Mesenteric fat pad (tissue), 1 donor: ENCODE results near the gene MYO16. TPM values are rescaled to one million over a fixed set of nuclear protein-coding genes. Genes with fewer than 3 reads are reported as not detected.

Source experiments
- DNase-seq: peaks from one replicate; pipeline ENCODE4 v3.0.0-alpha.2; 2020; ENCODE audit warnings: low spot score
- total RNA-seq: library from RNA; stranded (reverse); fragmentation: NEBNext Ultra II Directional; extraction: Animal tissue kit (Norgen Biotek cat#: 25700); gene quantifications from one replicate; pipeline ENCODE4 v1.2.1, GENCODE V29; 2021
- donor health status: DM: yes; HTN: yes; CAD: no.

MYO16 gene
- total RNA-seq, 1 donor from 2014 or later: 0.67 TPM

DNA sequence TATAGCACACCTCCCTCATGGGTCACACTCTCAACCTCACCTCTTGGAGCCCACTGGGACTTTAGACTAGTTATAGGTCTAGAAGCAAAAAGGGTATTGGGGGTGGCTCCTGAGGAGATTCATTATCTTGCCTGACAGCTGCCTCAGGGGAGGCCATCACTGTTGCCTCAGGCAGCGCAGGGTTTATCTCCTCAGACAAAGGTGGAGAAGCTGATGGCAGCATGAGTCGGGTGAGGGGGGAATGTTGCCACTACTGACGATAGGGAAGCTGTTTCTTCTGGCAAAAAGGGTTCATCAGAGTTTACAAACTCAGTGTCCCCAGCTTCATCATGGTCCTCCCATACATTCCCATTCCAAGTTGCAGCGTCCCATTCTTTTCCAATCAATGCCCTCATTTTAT, 594.6 kb downstream of the MYO16 start:
- no peak for DNase-seq

DNA sequence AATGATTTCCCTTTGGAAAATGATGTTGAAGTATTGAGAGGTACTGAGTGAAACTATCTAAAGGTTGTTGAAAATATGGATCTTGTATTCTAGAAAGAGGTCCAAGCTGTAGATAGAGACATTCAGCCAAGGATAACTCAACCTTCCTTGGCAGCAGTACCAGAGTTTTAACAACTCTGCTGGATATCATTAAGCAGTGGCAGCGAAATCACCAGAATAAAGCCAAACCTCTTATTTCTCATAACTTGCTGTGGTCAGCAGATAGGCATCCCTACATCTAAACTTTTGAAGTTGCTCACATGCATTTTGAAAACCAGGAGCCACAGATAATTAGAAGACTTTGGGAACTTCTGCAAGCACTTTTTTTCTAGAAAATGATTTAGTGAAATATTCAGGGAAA, 597.2 kb downstream of the MYO16 start:
- no peak for DNase-seq

- DNase-seq: no peak
Observed at GRCh38 chr13:109227344-109227940, 598.0 kb downstream of the MYO16 start.

DNA sequence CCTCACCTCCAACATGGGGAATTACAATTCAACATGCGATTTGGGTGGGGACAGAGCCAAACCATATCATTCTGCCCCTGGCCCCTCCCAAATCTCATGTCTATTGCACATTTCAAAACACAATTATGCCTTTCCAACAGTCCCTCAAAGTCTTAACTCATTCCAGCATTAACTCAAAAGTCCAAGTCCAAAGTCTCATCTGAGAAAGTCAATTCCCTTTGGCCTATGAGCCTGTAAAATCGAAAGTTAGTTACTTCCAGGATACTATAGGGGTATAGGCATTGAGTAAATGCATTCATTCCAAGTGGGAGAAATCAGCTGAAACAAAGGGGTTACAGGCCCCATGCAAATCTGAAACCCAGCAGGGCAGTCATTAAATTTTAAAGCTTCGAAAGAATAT, 598.8 kb downstream of the MYO16 start:
- no peak for DNase-seq

DNA sequence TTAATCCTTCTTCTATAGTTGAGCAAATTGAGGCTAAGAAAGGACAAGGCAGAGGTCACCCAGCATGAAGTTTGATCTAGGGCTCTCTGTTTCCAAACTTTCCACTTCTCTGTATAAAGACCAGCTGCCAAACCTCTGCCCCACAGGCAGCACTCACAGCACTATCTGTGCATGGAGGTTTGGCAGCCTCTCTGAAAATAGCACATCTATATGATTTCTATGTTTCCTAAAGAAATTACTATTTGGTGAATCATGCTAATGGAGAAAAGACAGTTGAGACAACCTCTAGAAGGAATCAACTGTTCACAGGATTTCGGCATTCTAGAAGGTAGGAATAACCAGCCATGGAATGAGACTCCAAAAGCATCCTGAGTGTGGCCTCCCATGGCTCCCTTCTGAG, 602.5 kb downstream of the MYO16 start:
- no peak for DNase-seq

GRCh38 chr13:109233293-109233692, 603.9 kb downstream of the MYO16 start:
- DNase-seq: no peak

- no peak for DNase-seq
Observed at GRCh38 chr13:109235901-109236300, 606.5 kb downstream of the MYO16 start.

DNA sequence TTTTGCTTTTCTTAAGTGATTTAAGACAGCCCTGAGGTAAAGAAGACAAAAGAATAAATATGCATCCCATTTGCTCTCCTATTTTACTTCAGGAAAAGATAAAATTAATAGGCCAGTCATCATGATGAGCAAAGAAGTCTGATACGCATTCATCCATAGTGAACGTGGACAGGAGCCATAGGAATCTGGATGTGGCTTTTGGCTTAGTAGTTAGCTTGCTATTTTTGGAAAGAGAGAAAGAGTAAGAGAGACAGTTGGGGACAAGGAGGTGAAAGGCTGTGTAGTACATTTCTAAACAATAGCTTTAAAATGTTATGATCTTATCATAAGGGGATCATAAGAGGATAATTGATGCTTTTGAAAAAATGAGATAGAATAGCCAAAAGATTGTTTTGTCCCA, 611.7 kb downstream of the MYO16 start:
- no peak for DNase-seq

- no peak for DNase-seq
Observed at GRCh38 chr13:109243311-109243951, 614.0 kb downstream of the MYO16 start.

- no peak for DNase-seq
Observed at GRCh38 chr13:109244566-109244965, 615.2 kb downstream of the MYO16 start.

DNA sequence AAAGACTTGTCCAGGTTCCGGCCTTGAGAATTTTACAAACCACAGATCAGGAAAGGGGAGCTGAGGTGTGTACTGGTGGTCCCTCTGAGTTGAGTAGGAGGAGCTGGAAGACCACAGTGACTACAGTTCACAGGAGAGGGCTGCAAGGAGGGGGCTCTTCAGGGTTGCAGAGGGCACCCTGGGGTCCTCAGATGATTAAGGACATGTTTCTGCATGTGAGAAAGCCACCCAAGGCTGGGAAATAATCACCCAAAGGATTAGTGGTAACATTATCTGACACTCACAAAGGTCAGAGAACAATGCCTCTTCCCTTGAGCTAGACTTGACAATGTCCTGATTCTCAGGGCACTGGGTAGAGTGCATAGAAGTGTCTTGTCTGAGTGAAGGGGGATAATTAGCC, 616.6 kb downstream of the MYO16 start:
- DNase-seq: no peak

- DNase-seq: no peak
Observed at GRCh38 chr13:109249780-109250528, 620.5 kb downstream of the MYO16 start.

DNA sequence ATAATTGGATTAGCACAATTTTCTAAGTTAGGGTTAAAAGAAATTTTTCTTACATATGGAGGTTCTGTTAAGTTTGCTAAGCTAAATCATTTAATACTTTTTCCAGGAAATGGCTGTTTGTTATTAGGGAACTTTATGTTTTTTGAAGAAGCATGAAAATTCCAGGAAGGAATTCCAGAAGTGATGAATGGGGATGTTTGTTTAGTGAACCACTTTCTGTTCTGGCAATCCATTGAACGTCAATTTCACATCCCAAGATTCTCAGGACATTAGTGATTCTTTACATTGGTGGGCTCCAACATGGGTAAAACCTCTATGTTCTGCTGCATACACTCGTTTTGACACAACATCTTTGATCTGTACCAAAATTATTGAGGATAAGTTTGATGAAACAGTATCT, 622.5 kb downstream of the MYO16 start:
- DNase-seq: no peak

DNA sequence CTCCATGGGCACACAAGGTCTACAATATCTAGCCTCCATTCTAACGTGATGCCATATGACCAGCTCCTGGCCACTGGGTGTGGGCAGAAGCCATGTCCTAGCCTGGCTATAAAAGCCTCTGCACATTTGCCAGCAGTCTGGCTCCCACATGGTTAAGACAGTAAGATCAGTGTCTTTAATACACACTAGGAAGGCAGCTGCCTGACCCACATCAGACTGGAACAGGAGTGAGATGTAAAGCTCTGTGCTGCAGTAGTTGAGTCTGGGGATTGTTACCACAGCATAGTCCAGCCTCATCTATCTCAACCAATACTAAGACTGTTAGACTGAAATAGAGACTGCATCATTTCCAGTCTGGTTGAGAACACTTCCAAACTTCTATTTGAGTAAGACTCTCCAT, 623.9 kb downstream of the MYO16 start:
- no peak for DNase-seq

GRCh38 chr13:109254274-109254673, 624.9 kb downstream of the MYO16 start:
- DNase-seq: no peak

- no peak for DNase-seq
Observed at GRCh38 chr13:109255141-109255856, 625.9 kb downstream of the MYO16 start.

GRCh38 chr13:109256866-109257760, 627.7 kb downstream of the MYO16 start:
- no peak for DNase-seq
